Endothelial cell of umbilical vein (primary cell): Measurements from ENCODE around the gene ARHGAP29.

Experiments
- CTCF ChIP-seq, 2 donors: IDR thresholded peaks; 1 replicate in 1 of 2; 2 replicates in 1 of 2; pipeline ENCODE4 v1.5.1; 2011; ENCODE audit warnings: low read length in 2 of 2, mild to moderate bottlenecking in 2 of 2, moderate library complexity in 2 of 2, control low read depth in 1 of 2, inconsistent platforms in 1 of 2, low read depth in 1 of 2; ENCODE audit not compliant: insufficient read depth in 1 of 2; ENCODE audit errors: extremely low read depth in 1 of 2
- MAX ChIP-seq: IDR thresholded peaks from 2 replicates; pipeline ENCODE4 v1.6.1; 2011; ENCODE audit not compliant: insufficient read depth, insufficient read length
- POLR2A ChIP-seq: IDR thresholded peaks from 2 replicates; pipeline ENCODE4 v1.6.1; 2012; ENCODE audit warnings: low read depth, mild to moderate bottlenecking, control low read depth, low read length

- TF ChIP-seq POLR2A (no peak), CTCF (IDR thresholded peaks at IDR 0.05; ENCODE audit: extremely low read depth in 1 of 2, insufficient read depth in 1 of 2, low read depth in 1 of 2, low read length in 2 of 2) (no peak), MAX (no peak)
These were observed 35.1 kb downstream of the ARHGAP29 start for GRCh38 chr1:94202241-94202640.
